ENCODE data around the gene MBP. TPM values are rescaled to one million over a fixed set of nuclear protein-coding genes. Genes with fewer than 3 reads are reported as not detected.

The MBP gene
- total RNA-seq, 2 experiments from 2014 or later = 13.5 to 28.9 TPM

DNA sequence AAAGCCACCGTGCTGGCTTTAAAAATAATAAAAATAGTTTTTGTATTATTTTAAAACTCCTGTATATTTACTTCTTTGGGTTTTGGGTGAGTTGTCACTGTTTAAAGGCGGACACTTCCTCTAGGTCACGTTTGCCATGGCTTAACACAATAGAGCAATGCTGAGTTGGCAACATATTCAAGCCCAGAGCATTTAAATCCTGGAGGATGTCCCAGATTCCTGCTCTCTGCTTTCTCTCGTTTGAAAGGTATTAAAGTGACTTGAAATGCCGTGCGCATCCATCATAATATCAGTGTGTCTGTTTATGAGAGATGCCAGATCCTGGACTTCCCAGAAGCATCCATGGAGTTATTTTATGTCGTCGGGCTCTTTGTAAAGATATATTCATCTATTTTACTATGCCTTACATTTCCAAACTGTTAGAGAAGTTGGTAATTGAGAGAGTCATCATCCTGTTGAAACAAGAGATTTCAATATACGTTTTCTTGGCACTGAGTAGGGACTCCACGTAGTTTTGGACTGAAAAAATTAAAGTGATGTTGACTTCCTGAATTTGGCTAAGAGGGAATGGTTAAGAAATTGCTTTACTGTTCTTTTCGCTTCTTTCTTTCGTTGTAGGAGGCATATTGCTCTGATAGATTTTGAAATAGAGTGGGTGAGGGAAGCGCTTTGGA is 159.6 kb downstream of the MBP start:
- intact Hi-C loops (cut with micrococcal nuclease; ENCODE audit: unreplicated experiment) = no loop called here
- no peaks in the 10 kb centered on the region for H3K9me2 ChIP-seq (ENCODE audit: insufficient read depth, low read length)
- H3K9me3 ChIP-seq (ENCODE audit: low read length) = no peaks in the 10 kb centered on the region
- peaks cover 25% of the 10 kb centered on the region for H3K4me1 ChIP-seq (ENCODE audit: insufficient read depth, low read length, poor library complexity, severe bottlenecking)
- no peak overlapping the region for H3K4me3 ChIP-seq (ENCODE audit: low read depth, low read length, poor library complexity, severe bottlenecking)
- ChIA-PET CTCF (ENCODE audit: unreplicated experiment) (no interaction called here), POLR2A (no interaction called here)
- no peak overlapping the region for H2AFZ ChIP-seq (ENCODE audit: low read length)
- no peaks in the 10 kb centered on the region for H4K20me1 ChIP-seq (ENCODE audit: insufficient read depth, low read length)
- H3K4me2 ChIP-seq (ENCODE audit: low read length) = no peak overlapping the region
- no peak overlapping the region for H3K27ac ChIP-seq (ENCODE audit: low read depth, low read length, poor library complexity, severe bottlenecking)
- H3K79me2 ChIP-seq (ENCODE audit: insufficient read depth, low read depth, low read length) = no peaks in the 10 kb centered on the region
- no peak for TF ChIP-seq EZH2phosphoT487 (IDR thresholded peaks at IDR 0.05; ENCODE audit: borderline replicate concordance, low read depth, low read length)
- no peak for TF ChIP-seq CTCF (conservative IDR thresholded peaks at IDR 0.05; ENCODE audit: low read length)
- no TSS peak for BruUV-seq (replicated peaks)
- H3K36me3 ChIP-seq (ENCODE audit: insufficient read depth, low read length) = no peaks in the 10 kb centered on the region
- no peak for DNase-seq (ENCODE audit: low spot score)

- H4K20me1 ChIP-seq (ENCODE audit: insufficient read depth, low read length) = no peaks in the 10 kb centered on the region
- intact Hi-C loops (cut with micrococcal nuclease; ENCODE audit: unreplicated experiment) = no loop called here
- H3K36me3 ChIP-seq (ENCODE audit: insufficient read depth, low read length) = peaks cover 2% of the 10 kb centered on the region; the same call in 1 of the 2 replicates
- ChIA-PET POLR2A (no interaction called here), CTCF (ENCODE audit: unreplicated experiment) (no interaction called here)
- H3K9me2 ChIP-seq (ENCODE audit: insufficient read depth, low read length) = no peaks in the 10 kb centered on the region
- DNase-seq (ENCODE audit: low spot score) = no peak
- H3K9me3 ChIP-seq (ENCODE audit: low read length) = peaks cover 1% of the 10 kb centered on the region; the same call in 1 of the 2 replicates
- no peaks in the 10 kb centered on the region for H3K79me2 ChIP-seq (ENCODE audit: insufficient read depth, low read depth, low read length)
- TF ChIP-seq EZH2phosphoT487 (IDR thresholded peaks at IDR 0.05; ENCODE audit: borderline replicate concordance, low read depth, low read length) (no peak), CTCF (conservative IDR thresholded peaks at IDR 0.05; ENCODE audit: low read length) (no peak)
- peaks cover 25% of the 10 kb centered on the region for H3K4me1 ChIP-seq (ENCODE audit: insufficient read depth, low read length, poor library complexity, severe bottlenecking)
- no peak overlapping the region for H2AFZ ChIP-seq (ENCODE audit: low read length)
- no peak overlapping the region for H3K4me2 ChIP-seq (ENCODE audit: low read length)
- no peak overlapping the region for H3K4me3 ChIP-seq (ENCODE audit: low read depth, low read length, poor library complexity, severe bottlenecking)
- no TSS peak for BruUV-seq (replicated peaks)
- no peak overlapping the region for H3K27ac ChIP-seq (ENCODE audit: low read depth, low read length, poor library complexity, severe bottlenecking)
Observed at GRCh38 chr18:76972241-76972640, 160.3 kb downstream of the MBP start.

Data from OCI-LY7 (cell line).